Measurements from ENCODE around the gene STAMBP.

The STAMBP gene

DNA sequence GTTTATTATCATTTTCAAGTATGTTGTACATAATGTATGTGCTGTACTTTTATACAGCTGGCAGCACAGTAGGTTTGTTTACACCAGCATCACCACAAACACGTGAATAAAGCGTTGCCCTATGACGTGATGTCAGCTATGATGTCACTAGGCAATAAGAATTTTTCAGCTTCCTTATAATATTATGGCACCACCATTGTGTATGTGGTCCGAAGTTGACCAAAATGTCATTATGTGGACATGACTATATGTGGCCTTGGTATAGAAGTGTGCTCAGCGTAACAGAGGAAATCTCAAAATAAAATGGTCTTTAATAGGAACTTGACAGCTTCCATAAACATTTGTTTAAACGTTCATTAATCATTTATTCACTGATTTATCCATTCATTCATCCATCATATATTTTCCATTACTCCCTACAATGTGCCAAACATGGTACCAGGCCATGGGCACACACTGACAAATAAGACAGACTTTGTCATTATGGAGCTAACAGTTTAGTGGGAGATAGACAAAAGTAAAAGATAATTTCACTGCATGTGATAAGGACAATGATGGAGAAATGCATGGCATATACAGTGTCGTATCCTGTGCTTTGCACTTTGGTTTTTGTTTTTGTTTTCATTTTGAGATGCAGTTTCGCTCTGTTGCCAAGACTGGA, 82.9 kb downstream of the STAMBP start:
- Histone ChIP-seq H3K79me2 (ENCODE audit: insufficient read depth, low read length) (no peaks in the 10 kb centered on the region), H3K9me2 (replicated peaks; ENCODE audit: insufficient read depth, low read length) (no peaks in the 10 kb centered on the region), H3F3A (ENCODE audit: insufficient read depth) (no peaks in the 10 kb centered on the region), H3K4me3 (ENCODE audit: insufficient read depth, low read length, poor library complexity, severe bottlenecking) (no peak overlapping the region), H3K9me3 (ENCODE audit: insufficient read depth, low read length) (no peaks in the 10 kb centered on the region), H3K36me3 (ENCODE audit: low read length) (no peaks in the 10 kb centered on the region), H3K9ac (ENCODE audit: low read length) (no peak overlapping the region), H2AFZ (ENCODE audit: low read depth, low read length, severe bottlenecking) (no peak overlapping the region), H3K4me2 (ENCODE audit: low read depth, low read length, poor library complexity, severe bottlenecking) (no peak overlapping the region), H3K27ac (ENCODE audit: low read depth, low read length) (no peak overlapping the region), H3K27me3 (ENCODE audit: low read length) (no peaks in the 10 kb centered on the region), H4K20me1 (ENCODE audit: low read depth, low read length) (no peaks in the 10 kb centered on the region)
- TF ChIP-seq, protein P1, sequence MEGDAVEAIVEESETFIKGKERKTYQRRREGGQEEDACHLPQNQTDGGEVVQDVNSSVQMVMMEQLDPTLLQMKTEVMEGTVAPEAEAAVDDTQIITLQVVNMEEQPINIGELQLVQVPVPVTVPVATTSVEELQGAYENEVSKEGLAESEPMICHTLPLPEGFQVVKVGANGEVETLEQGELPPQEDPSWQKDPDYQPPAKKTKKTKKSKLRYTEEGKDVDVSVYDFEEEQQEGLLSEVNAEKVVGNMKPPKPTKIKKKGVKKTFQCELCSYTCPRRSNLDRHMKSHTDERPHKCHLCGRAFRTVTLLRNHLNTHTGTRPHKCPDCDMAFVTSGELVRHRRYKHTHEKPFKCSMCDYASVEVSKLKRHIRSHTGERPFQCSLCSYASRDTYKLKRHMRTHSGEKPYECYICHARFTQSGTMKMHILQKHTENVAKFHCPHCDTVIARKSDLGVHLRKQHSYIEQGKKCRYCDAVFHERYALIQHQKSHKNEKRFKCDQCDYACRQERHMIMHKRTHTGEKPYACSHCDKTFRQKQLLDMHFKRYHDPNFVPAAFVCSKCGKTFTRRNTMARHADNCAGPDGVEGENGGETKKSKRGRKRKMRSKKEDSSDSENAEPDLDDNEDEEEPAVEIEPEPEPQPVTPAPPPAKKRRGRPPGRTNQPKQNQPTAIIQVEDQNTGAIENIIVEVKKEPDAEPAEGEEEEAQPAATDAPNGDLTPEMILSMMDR (IDR thresholded peaks at IDR 0.05; ENCODE audit: insufficient read depth, low read length, poor library complexity, severe bottlenecking): no peak
- TF ChIP-seq EZH2phosphoT487 (conservative IDR thresholded peaks at IDR 0.05; ENCODE audit: low read length): no peak

DNA sequence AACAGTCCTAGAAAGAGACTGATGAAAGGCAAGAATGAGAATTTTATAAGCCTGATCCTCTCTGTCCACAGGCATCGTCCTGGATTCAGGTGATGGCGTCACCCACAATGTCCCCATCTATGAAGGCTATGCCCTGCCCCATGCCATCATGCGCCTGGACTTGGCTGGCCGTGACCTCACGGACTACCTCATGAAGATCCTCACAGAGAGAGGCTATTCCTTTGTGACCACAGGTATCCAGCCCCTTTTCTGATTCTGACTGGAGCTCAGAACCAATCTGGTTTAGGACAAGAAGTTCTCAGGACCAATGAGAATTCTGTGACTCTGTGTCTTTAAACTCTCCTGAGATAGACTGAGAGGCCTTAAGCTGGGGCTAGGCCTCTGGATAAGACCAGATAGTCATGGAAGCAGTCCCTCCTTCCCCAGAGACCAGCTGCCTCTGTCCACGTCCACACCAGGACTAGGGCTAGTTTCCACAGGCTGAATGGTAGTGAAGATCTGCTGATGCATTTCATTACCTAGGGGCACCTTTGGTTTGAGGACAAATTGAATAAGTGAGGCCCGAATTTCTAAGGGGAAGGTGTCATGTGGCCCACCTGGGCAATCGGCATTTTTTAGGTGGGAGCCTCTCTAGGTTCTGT, 84.8 kb downstream of the STAMBP start:
- Histone ChIP-seq H3K4me3 (ENCODE audit: insufficient read depth, low read length, poor library complexity, severe bottlenecking) (no peak overlapping the region), H3K27ac (ENCODE audit: low read depth, low read length) (no peak overlapping the region), H3K27me3 (ENCODE audit: low read length) (no peaks in the 10 kb centered on the region), H3K9me2 (replicated peaks; ENCODE audit: insufficient read depth, low read length) (no peaks in the 10 kb centered on the region), H3K9ac (ENCODE audit: low read length) (no peak overlapping the region), H3K9me3 (ENCODE audit: insufficient read depth, low read length) (no peaks in the 10 kb centered on the region), H4K20me1 (ENCODE audit: low read depth, low read length) (no peaks in the 10 kb centered on the region), H3F3A (ENCODE audit: insufficient read depth) (no peaks in the 10 kb centered on the region), H3K36me3 (ENCODE audit: low read length) (no peaks in the 10 kb centered on the region), H3K79me2 (ENCODE audit: insufficient read depth, low read length) (no peaks in the 10 kb centered on the region), H2AFZ (ENCODE audit: low read depth, low read length, severe bottlenecking) (no peak overlapping the region), H3K4me2 (ENCODE audit: low read depth, low read length, poor library complexity, severe bottlenecking) (no peak overlapping the region)
- TF ChIP-seq, protein P1 (IDR thresholded peaks at IDR 0.05; ENCODE audit: insufficient read depth, low read length, poor library complexity, severe bottlenecking): no peak
- no peak for TF ChIP-seq EZH2phosphoT487 (conservative IDR thresholded peaks at IDR 0.05; ENCODE audit: low read length)

DNA sequence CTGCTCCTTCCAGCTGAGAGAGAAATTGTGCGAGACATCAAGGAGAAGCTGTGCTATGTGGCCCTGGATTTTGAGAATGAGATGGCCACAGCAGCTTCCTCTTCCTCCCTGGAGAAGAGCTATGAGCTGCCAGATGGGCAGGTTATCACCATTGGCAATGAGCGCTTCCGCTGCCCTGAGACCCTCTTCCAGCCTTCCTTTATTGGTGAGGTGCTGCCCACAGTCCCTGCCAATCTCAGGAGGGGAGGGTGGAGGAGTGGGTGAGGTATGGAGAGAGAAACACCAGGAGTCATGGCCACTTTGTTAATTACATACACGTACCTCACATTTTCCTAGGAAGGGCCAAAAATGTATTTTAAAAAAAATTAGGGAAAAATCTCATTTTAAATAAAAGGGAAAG, 85.9 kb downstream of the STAMBP start:
- H3K9ac ChIP-seq (ENCODE audit: low read length): no peak overlapping the region
- no peak for TF ChIP-seq EZH2phosphoT487 (conservative IDR thresholded peaks at IDR 0.05; ENCODE audit: low read length)
- TF ChIP-seq, protein P1 (IDR thresholded peaks at IDR 0.05; ENCODE audit: insufficient read depth, low read length, poor library complexity, severe bottlenecking): no peak
- H3K27ac ChIP-seq (ENCODE audit: low read depth, low read length): no peak overlapping the region
- no peaks in the 10 kb centered on the region for H3K27me3 ChIP-seq (ENCODE audit: low read length)
- no peaks in the 10 kb centered on the region for H3K36me3 ChIP-seq (ENCODE audit: low read length)
- no peaks in the 10 kb centered on the region for H3K79me2 ChIP-seq (ENCODE audit: insufficient read depth, low read length)
- no peaks in the 10 kb centered on the region for H3K9me2 ChIP-seq (replicated peaks; ENCODE audit: insufficient read depth, low read length)
- H3F3A ChIP-seq (ENCODE audit: insufficient read depth): no peaks in the 10 kb centered on the region
- H2AFZ ChIP-seq (ENCODE audit: low read depth, low read length, severe bottlenecking): no peak overlapping the region
- H3K9me3 ChIP-seq (ENCODE audit: insufficient read depth, low read length): no peaks in the 10 kb centered on the region
- no peak overlapping the region for H3K4me3 ChIP-seq (ENCODE audit: insufficient read depth, low read length, poor library complexity, severe bottlenecking)
- no peak overlapping the region for H3K4me2 ChIP-seq (ENCODE audit: low read depth, low read length, poor library complexity, severe bottlenecking)
- no peaks in the 10 kb centered on the region for H4K20me1 ChIP-seq (ENCODE audit: low read depth, low read length)

Data from SU-DHL-6 (cell line).